ENCODE measurements around the gene MCTP1.

The MCTP1 gene

GRCh38 chr5:95114305-95114704, 170.6 kb downstream of the MCTP1 start:
- no peak for DNase-seq (ENCODE audit: low spot score)

DNA sequence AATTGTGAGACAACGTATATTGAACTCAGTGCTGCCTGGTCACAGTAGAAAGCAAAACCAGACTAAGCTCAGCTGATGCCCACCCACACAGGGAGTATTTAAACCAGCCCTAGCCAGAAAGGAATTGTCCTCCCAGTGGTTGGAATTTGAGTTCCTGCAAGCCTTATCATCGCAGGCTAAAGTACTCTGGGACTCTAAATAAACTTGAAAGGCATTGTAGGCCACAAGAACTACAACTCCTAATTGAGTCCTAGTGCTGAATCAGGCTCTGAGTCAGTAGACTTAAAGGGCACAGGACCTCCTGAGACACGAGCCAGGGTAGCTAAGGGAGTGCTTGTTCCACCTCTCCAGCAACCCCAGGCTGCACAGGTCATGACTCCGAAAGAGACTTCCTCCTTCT, 171.4 kb downstream of the MCTP1 start:
- DNase-seq (ENCODE audit: low spot score), result no peak

DNA sequence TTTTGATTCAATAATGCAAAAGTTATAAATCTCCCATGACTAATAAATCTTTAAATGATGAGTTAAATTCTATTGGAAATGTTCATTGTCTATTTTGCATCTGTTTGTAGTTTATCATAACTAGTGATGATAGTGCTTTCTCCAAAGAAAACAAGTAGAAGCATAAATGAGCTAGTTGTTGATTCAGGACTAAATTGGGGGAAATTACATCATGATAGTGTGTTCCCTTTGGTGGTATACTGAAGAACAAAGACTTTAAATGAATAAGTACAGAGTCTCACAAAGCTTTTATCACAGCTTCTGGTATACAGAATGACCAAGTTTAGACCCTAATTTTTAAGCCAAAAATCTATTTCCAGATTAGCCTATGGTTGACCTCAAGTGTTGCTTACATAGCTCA, 173.8 kb downstream of the MCTP1 start:
- no peak for DNase-seq (ENCODE audit: low spot score)

GRCh38 chr5:95110118-95110517, 174.8 kb downstream of the MCTP1 start:
- DNase-seq (ENCODE audit: low spot score), result no peak

DNA sequence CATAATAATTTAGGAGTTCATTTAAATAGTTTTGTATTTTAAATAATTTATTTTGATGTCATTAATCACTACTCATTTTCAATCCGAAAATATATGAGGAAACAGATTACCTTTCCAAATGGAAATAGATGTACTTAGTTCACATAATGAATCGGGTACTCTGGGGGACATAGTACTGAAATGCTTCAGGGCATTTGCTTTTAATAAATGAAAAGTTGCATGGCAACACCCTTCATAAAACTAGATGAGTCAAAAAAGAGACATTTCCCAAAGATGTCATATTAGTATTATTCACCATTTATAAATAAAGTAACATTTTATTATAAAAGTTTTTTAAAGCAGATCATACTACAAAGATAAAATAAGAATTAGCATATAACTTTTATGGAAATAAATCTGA, 177.8 kb downstream of the MCTP1 start:
- no peak for DNase-seq (ENCODE audit: low spot score)

GRCh38 chr5:95105638-95106037, 179.3 kb downstream of the MCTP1 start:
- DNase-seq (ENCODE audit: low spot score), result no peak

DNA sequence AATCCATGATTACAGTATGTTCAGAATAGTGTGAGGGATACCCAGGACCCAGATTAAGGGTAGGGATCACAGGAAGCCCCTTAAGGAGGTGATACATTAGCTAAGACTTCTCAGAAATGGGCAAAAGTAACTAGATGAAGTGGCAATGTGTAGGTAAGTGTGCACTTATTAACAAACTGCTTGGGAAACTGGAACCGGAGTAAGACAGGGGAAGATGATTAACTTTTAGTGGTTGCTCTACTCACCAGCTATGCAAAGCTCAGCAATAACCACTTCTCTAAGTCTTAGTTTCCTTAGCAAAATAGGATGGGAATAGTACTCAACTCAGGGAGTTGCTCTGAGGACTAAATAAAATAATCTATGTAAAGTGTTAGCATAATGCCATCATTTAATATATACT, 182.2 kb downstream of the MCTP1 start:
- DNase-seq (ENCODE audit: low spot score), result no peak

GRCh38 chr5:95102080-95102479, 182.8 kb downstream of the MCTP1 start:
- no peak for DNase-seq (ENCODE audit: low spot score)

DNA sequence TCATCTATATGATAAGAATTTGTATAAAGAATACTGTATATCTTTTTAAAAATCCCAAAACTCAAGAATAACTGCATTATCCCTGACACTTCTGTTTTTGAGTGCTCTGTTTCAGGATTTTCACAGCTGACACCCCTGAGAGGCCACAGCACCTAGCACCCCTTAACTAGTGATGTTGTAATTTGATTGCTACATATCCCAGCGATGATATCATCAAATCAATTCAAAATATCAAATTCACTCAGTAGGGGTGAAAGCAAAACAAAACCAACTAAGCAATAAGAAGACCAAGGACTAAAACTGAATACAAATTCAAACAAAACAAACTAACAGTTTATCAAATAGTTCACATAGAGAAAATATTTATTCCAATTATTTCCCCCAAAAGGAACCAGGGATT, 184.3 kb downstream of the MCTP1 start:
- DNase-seq (ENCODE audit: low spot score), result no peak

- DNase-seq (ENCODE audit: low spot score), result no peak
These were observed 186.9 kb downstream of the MCTP1 start for GRCh38 chr5:95098012-95098411.

DNA sequence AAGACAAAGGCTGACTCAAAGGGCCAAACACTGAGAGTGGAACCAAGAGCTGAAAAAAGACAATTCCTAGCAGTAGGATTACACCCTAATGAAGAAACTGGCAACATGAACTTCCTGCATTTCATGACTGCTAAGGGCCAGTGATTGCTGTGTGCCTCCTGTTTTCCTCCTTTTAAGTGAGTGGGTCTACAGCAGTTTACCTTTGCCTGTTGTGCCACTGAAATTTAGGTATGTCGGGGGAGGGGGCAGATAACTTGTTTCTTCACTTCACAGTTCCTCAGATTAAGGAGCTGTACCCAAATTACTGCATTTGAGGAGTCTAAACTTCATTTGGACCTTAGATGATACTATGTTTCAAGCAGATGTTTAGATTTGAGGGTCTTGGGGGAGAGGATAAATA, 191.7 kb downstream of the MCTP1 start:
- DNase-seq (ENCODE audit: low spot score), result no peak

DNA sequence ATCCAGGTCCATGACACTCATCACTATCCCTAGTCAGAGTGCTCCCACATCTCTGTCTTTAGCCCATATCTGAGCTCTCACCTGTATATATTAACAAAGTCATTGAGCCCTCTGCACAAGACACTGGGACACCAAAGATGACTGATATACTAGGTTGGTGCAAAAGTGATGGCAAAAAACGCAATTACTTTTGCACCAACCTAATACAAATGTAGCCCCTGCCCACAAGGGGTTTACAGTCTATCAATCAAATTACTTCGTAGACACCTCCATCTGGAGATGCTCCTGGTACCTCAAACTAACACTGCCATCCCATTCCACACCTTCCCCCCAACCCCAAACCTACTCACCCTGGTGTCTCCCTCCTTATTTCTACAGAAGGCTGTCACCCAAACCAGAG, 194.1 kb downstream of the MCTP1 start:
- DNase-seq (ENCODE audit: low spot score), result no peak

- no peak for DNase-seq (ENCODE audit: low spot score)
These were observed 197.0 kb downstream of the MCTP1 start for GRCh38 chr5:95087816-95088317.

DNA sequence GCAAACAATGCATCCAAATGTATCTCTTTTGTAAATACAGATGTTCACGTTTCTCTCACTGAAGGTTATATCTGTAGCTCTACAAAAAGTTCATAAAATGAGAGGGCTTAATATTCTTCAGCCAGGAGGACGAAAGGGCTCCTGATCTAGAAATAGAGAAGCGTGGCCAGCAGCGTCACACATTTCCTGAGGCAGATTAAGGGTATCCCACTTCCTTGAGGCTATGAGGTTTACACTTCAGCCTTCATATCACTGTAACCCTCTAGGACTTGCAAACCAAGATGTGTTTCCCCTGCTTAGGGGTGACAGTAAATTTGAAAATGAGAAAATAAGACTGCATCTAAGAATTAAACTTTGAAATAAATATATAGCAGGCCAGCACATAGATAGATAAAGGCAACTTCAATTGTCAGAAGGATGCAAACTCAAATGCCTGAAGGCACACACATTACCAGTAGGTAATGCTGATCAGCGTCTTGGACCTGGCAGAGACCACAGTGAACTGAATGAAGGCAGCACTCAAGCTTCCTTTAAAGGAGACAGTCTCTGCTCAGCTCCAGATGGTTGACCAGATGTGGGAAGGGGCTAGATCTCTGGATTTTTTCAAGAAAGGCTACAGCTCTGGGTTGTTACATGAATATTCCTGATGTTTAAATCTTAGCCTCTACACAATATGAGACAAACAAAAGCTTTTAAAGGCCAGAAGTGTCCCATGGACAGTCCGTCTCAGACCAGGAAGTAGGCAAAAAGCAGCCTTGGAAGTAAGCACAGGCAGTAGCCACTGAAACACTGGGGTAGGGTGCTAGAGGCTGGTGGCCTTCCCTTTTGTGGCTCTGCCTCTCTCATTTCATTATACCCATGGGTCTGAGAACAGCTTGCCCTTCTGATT, 197.7 kb downstream of the MCTP1 start:
- DNase-seq (ENCODE audit: low spot score), result no peak

- DNase-seq (ENCODE audit: low spot score), result no peak
These were observed 200.1 kb downstream of the MCTP1 start for GRCh38 chr5:95084757-95085156.

GRCh38 chr5:95083606-95084005, 201.3 kb downstream of the MCTP1 start:
- DNase-seq (ENCODE audit: low spot score), result no peak

DNA sequence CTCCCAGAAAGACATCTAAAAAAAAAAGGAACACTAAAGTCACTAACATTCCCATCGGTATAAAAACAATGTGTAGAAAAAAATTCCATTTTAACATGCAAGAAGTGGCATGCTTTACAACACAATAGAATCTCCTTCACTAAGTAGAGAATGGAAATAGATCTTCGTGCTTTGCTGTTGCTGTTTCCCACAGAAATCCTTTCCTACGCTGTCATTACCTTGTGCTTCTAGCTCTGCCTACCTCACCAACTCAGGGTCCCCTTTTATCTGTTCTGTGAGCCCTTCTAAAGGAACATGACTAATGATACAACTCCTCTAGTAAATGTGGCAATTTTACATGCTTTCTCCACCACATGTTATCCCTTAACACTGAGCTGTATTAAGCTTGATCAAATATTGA, 202.9 kb downstream of the MCTP1 start:
- no peak for DNase-seq (ENCODE audit: low spot score)

GRCh38 chr5:95081500-95081960, 203.4 kb downstream of the MCTP1 start:
- peak; percentile 14 for DNase-seq (ENCODE audit: low spot score)

- DNase-seq (ENCODE audit: low spot score), result no peak
These were observed 204.5 kb downstream of the MCTP1 start for GRCh38 chr5:95080441-95080840.

- no peak for DNase-seq (ENCODE audit: low spot score)
These were observed 204.9 kb downstream of the MCTP1 start for GRCh38 chr5:95080030-95080429.

DNA sequence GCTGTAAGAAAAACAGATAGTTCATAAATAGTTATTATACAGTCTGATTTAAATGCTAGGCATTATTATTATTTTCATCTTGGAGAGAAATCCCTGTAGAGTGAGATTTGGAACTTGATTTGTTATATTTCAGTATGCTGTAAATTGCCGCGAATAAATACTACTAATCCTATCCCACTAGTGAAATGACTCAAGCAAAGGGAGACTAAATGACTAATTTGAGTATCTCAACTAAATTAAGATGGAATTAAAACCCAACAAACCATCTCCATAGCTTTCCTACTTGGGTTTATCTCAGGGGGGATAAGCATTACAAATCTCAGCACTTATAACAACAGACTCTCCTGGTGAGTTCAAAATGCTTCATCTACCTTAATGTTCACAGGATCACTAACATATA, 206.0 kb downstream of the MCTP1 start:
- DNase-seq (ENCODE audit: low spot score), result no peak

GRCh38 chr5:95076395-95077185, 208.3 kb downstream of the MCTP1 start:
- no peak for DNase-seq (ENCODE audit: low spot score)

DNA sequence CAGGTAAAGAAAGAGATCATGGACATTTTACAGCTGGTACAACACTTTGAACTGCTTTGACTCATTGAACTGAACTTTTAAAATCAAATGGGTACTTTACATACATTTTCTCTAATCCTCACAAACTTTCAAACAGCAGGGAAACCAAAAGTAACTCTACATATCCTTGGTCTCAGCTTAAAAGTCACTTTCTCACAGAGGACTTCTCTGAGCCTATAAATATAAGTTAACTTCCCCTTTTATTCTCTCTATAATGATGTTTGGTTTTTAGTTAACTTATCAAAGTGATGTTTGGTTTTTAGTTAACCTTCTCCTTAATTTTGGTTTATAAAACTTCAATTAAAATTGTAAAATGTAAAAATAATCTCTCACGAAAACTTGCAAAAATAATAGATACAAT, 209.8 kb downstream of the MCTP1 start:
- no peak for DNase-seq (ENCODE audit: low spot score)
